ENCODE data around the gene CXCL1. TPM values are rescaled to one million over a fixed set of nuclear protein-coding genes. Genes with fewer than 3 reads are reported as not detected.
"Not testable (repeated sequence)": the region's sequence is repeated elsewhere in the genome, so short reads cannot be mapped to it uniquely, and the experiment has no call there.

Gene CXCL1
- total RNA-seq, 1 donor from 2014 or later: 0.81 TPM

GRCh38 chr4:73870260-73870659 is 1.1 kb downstream of the CXCL1 start:
- intact Hi-C loops (cut with DNase I): no loop called here
- peak; percentile 35 for DNase-seq
- peak; percentile 34 for ATAC-seq (ENCODE audit: poor library complexity)

GRCh38 chr4:73870768-73871167 is 1.6 kb downstream of the CXCL1 start:
- ATAC-seq (ENCODE audit: poor library complexity) (no peak), DNase-seq (no peak)
- intact Hi-C loops (cut with DNase I): no loop called here

- intact Hi-C loops (cut with DNase I): no loop called here
- ATAC-seq (ENCODE audit: poor library complexity) (no peak), DNase-seq (no peak)
Observed at GRCh38 chr4:73871511-73872310, 2.5 kb downstream of the CXCL1 start.

DNA sequence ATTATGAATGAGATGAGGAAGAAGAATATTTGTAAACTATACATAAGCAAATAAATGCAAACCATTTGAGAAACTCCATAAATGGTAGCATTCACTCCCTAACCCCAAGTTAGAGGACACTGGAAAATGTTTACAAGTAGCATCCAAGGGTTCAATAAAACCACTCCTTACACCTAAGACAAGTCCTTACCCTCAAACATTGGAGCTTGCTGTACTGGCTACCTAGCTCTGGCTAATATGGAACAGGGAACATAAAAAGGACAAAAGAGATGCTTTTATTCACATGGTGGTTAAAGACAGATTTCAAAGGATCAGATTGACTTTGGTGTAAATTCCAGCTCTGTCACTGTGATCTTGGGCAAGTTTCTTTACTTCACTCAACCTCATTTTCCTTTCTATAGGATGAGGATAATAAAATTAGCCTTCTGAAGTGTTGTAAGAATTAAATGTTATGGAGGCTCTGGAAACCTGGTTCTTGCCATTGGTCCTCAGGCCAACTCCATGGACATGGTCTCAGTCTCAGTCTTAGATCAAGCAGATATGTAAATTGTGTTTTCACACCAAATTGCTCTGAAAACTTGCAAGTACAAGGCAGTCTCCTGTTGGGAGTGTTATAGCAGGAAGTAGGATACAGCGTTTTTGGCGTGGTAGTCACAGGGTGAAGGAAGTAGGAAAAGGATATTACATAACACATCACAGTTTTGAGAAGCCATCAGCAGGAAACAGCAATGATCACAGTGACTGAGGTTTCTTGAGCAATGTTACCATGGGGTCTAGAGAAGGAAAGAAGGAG is 3.3 kb downstream of the CXCL1 start:
- DNase-seq (no peak), ATAC-seq (ENCODE audit: poor library complexity) (peak; percentile 22)
- intact Hi-C loops (cut with DNase I): no loop called here

- intact Hi-C loops (cut with DNase I): no loop called here
- DNase-seq: no peak
- ATAC-seq (ENCODE audit: poor library complexity): no peak
Observed at GRCh38 chr4:73874386-73874785, 5.2 kb downstream of the CXCL1 start.

GRCh38 chr4:73875401-73875800 is 6.2 kb downstream of the CXCL1 start:
- no peak for ATAC-seq (ENCODE audit: poor library complexity)
- intact Hi-C loops (cut with DNase I): no loop called here
- no peak for DNase-seq

DNA sequence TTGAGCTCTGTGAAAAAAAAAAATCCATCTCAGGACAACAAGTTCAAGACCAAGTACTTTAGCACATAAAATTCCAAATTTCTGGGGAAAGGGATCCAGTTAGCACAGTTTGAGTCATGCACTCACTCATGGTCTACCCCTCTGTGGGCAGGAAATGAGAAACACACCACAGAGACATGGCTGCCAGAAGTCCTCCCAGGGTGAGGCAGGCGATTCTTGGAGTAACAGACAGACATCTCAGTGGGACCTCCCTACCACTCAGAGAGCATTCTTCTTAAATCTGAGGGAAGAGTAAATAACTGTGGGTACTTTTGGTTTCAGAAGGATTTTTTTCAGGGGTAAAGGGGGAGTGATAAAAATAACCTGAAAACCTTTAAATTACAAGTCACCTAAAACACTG is 14.1 kb downstream of the CXCL1 start:
- DNase-seq (no peak), ATAC-seq (ENCODE audit: poor library complexity) (no peak)
- intact Hi-C loops (cut with DNase I): no loop called here

GRCh38 chr4:73885574-73886267 is 16.5 kb downstream of the CXCL1 start:
- ATAC-seq (ENCODE audit: poor library complexity) (no peak), DNase-seq (no peak)
- intact Hi-C loops (cut with DNase I): no loop called here

DNA sequence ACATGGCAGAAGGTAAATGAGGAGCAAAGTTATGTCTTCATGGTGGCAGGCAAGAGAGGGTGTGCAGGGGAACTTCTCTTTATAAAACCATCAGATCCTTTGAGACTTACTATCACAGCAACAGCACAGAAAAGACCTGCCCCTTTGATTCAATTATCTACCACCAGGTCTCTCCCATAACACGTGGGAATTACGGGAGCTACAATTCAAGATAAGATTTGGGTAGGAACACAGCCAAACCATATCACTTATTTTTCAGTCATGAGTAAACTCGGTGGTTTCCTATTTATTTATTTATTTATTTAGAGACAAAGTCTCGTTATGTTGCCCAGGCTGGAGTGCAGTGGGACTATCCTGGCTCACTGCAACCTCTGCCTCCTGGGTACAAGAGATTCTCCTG is 22.1 kb downstream of the CXCL1 start:
- DNase-seq: no peak
- intact Hi-C loops (cut with DNase I): no loop called here
- ATAC-seq (ENCODE audit: poor library complexity): no peak

GRCh38 chr4:73891739-73892405 is 22.7 kb downstream of the CXCL1 start:
- ATAC-seq (ENCODE audit: poor library complexity) (peak; percentile 71), DNase-seq (no peak)
- intact Hi-C loops (cut with DNase I): no loop called here

DNA sequence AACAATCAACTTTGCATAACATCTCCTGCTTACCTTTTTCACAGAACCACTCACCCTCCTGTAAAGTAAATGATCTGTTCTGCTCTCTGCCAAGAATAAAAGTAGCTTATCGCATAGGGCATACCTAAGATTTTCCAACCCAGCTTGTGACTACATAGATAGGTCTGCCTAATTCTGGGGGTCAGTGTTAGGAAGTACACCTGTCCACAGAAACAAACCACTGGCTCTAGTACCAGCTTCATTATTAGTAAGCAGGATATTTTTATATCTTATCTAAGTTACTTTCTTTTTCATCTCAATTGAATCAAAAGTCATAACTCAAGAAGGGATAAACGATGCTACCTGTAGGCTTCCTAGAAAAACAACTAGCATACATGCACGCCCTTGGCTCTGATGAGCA is 23.8 kb downstream of the CXCL1 start:
- ATAC-seq (ENCODE audit: poor library complexity) (no peak), DNase-seq (no peak)
- intact Hi-C loops (cut with DNase I): no loop called here

DNA sequence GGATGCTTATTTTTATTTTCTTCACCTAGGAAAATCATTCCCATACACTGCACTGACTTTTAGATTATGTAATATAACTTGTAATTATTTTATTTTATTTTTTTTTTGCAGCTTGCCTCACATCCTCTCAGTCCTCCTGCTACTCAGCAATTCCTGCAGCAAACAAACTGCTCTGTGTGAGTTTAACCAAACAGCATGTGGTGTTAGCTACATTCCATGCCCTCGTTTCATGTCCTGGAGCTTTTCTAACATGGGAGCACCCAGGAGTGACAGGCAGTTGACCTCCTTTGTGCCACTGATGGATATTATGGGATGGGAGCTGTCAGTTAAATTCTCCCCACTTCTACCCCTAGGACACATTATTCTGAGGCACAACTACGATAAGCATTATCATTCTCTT is 24.8 kb downstream of the CXCL1 start:
- ATAC-seq (ENCODE audit: poor library complexity): no peak
- no peak for DNase-seq
- intact Hi-C loops (cut with DNase I): no loop called here

- DNase-seq (no peak), ATAC-seq (ENCODE audit: poor library complexity) (no peak)
- intact Hi-C loops (cut with DNase I): no loop called here
Observed at GRCh38 chr4:73895201-73896175, 26.3 kb downstream of the CXCL1 start.

DNA sequence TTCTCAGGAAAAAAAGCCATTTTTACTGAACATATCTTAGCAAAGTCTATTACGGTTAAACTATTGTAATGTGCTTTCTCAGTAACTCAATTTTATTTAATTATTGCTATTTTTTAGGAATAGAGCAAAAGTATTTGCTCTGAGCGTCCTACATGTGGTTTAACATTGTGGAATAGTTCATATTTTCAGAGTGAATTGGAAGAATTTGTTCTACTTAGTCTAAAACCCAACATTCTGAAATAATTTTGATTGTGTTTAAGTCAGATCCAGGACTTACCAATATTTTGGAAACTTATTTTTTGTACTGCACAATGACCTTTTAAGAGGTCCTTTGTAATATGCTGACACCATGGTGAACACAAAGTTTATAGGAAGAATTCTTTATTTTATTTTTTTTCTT is 27.2 kb downstream of the CXCL1 start:
- DNase-seq (no peak), ATAC-seq (ENCODE audit: poor library complexity) (no peak)
- intact Hi-C loops (cut with DNase I): no loop called here

- intact Hi-C loops (cut with DNase I): no loop called here
- ATAC-seq (ENCODE audit: poor library complexity): peak; percentile 86
Observed at GRCh38 chr4:73897380-73898136, 28.4 kb downstream of the CXCL1 start.

GRCh38 chr4:73899338-73899737 is 30.1 kb downstream of the CXCL1 start:
- intact Hi-C loops (cut with DNase I); DNase-seq; ATAC-seq (ENCODE audit: poor library complexity): not testable (repeated sequence)

More at GRCh38 chr4:73897380-73898136, 28.4 kb downstream of the CXCL1 start:
- DNase-seq: no peak

GRCh38 chr4:73901031-73901430 is 31.8 kb downstream of the CXCL1 start:
- intact Hi-C loops (cut with DNase I): no loop called here
- ATAC-seq (ENCODE audit: poor library complexity) (no peak), DNase-seq (no peak)
